Vagina (tissue), 2 donors: ENCODE data around the gene DST.

Experiments
- CTCF ChIP-seq, 3 experiments: fragments of 450-650 bp in 2 of 3; fragments of 200-600 bp in 1 of 3; sonication (generic) in 1 of 3; IDR thresholded peaks; one replicate each; pipeline ENCODE4 v1.5.1; 2017 to 2019; ENCODE audit warnings: antibody characterized with exemption in 3 of 3, mild to moderate bottlenecking in 2 of 3, moderate library complexity in 2 of 3
- POLR2AphosphoS5 ChIP-seq, 2 donors: sonication (generic); formaldehyde crosslinking; IDR thresholded peaks; one replicate each; pipeline ENCODE4 v1.9.0; 2017; ENCODE audit warnings: antibody characterized with exemption in 2 of 2, mild to moderate bottlenecking in 2 of 2, low read depth in 1 of 2; ENCODE audit not compliant: insufficient read depth in 1 of 2

GRCh38 chr6:56525974-56526789, 116.5 kb downstream of the DST start:
- no peak for TF ChIP-seq CTCF (IDR thresholded peaks at IDR 0.05)
- no peak for TF ChIP-seq POLR2AphosphoS5 (IDR thresholded peaks at IDR 0.05; ENCODE audit: insufficient read depth in 1 of 2, low read depth in 1 of 2)
